Mesothelial cell of epicardium (in vitro differentiated cells): ENCODE results near the gene RGS17. TPM values are rescaled to one million over a fixed set of nuclear protein-coding genes. Genes with fewer than 3 reads are reported as not detected.

Experiments used
- DNase-seq, 2 experiments: peaks; one replicate each; pipeline ENCODE4 v3.0.0; 2021; ENCODE audit warnings: low spot score in 2 of 2; ENCODE audit not compliant: unreplicated experiment in 2 of 2
- H3K27ac Mint-ChIP-seq: 2 replicates; pipeline ENCODE4 v1.8.0; 2021; ENCODE audit warnings: mixed read lengths
- H3K27me3 Mint-ChIP-seq: 2 replicates; pipeline ENCODE4 v1.8.0; 2021; ENCODE audit warnings: low read depth, mixed read lengths
- H3K36me3 Mint-ChIP-seq: 2 replicates; pipeline ENCODE4 v1.8.0; 2021; ENCODE audit warnings: mixed read lengths
- H3K4me1 Mint-ChIP-seq: 2 replicates; pipeline ENCODE4 v1.8.0; 2021; ENCODE audit warnings: mixed read lengths
- H3K4me3 Mint-ChIP-seq: 2 replicates; pipeline ENCODE4 v1.8.0; 2021; ENCODE audit warnings: mild to moderate bottlenecking, moderate library complexity, mixed read lengths
- H3K9me3 Mint-ChIP-seq: 2 replicates; pipeline ENCODE4 v1.8.0; 2021; ENCODE audit warnings: mixed read lengths
- CTCF ChIP-seq: fragments of 200-600 bp; sonication (generic); IDR thresholded peaks from one replicate; pipeline ENCODE4 v1.5.0; 2021; ENCODE audit warnings: antibody characterized with exemption; ENCODE audit not compliant: unreplicated experiment
- total RNA-seq: library from RNA; stranded (reverse); gene quantifications from 3 replicates; pipeline ENCODE4 v1.2.1, GENCODE V29; 2021

The RGS17 gene
- total RNA-seq, 1 donor from 2014 or later = 1.3 TPM

GRCh38 chr6:153016846-153017245, 114.2 kb downstream of the RGS17 start:
- no peaks in the 10 kb centered on the region for H3K36me3 Mint-ChIP-seq
- H3K9me3 Mint-ChIP-seq = peaks cover 4% of the 10 kb centered on the region
- no peak for DNase-seq
- no peak overlapping the region for H3K27ac Mint-ChIP-seq
- no peak overlapping the region for H3K4me3 Mint-ChIP-seq
- TF ChIP-seq CTCF = no peak
- peaks cover 10% of the 10 kb centered on the region for H3K4me1 Mint-ChIP-seq
- peaks cover 3% of the 10 kb centered on the region for H3K27me3 Mint-ChIP-seq

DNA sequence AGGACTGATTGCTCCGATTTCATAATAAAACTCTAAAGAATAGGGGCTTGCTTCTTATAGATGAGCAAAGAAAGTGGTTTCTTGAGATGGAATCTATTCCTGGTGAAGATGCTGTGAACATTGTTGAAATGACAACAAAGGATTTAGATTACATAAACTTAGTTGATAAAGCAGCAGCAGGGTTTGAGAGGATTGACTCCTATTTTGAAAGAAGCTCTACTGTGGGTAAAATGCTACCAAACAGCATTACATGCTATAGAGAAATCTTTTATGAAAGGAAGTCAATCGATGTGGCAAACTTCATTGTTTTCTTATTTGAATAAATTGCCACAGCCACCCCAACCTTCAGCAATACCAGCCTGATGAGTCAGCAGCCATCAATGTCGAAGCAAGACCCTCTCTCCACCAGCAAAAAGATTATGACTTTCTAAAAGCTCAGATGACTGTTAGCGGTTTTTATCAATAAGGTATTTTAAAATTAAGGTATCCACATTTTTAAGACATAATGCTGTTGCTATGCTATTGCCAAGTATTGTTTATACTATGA, 115.9 kb downstream of the RGS17 start:
- H3K27me3 Mint-ChIP-seq = peaks cover 3% of the 10 kb centered on the region
- H3K9me3 Mint-ChIP-seq = peaks cover 4% of the 10 kb centered on the region
- TF ChIP-seq CTCF = no peak
- H3K36me3 Mint-ChIP-seq = no peaks in the 10 kb centered on the region
- no peak overlapping the region for H3K27ac Mint-ChIP-seq
- no peak overlapping the region for H3K4me3 Mint-ChIP-seq
- peaks cover 7% of the 10 kb centered on the region for H3K4me1 Mint-ChIP-seq
- DNase-seq = no peak

DNA sequence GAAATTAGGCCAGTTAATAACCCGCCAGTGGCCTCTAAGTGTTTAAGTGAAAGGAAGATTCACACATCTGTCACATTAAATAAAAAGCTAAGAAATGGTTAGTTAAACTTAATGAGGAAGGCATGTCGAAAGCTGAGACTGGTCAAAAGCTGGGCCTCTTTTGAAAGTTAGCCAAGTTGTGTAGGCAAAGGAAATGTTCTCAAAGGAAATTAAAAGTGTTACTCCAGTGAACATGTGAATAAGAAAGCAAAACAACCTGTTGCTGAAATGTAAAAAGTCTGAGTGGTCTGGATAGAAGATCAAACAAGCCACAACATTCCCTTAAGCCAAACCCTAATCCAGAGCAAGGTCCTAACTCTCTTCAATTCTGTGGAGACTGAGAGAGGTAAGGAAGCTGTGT, 117.6 kb downstream of the RGS17 start:
- H3K4me3 Mint-ChIP-seq = no peak overlapping the region
- peaks cover 3% of the 10 kb centered on the region for H3K27me3 Mint-ChIP-seq
- TF ChIP-seq CTCF = no peak
- H3K27ac Mint-ChIP-seq = no peak overlapping the region
- H3K9me3 Mint-ChIP-seq = no peaks in the 10 kb centered on the region
- no peaks in the 10 kb centered on the region for H3K36me3 Mint-ChIP-seq
- DNase-seq = no peak
- H3K4me1 Mint-ChIP-seq = peaks cover 7% of the 10 kb centered on the region

DNA sequence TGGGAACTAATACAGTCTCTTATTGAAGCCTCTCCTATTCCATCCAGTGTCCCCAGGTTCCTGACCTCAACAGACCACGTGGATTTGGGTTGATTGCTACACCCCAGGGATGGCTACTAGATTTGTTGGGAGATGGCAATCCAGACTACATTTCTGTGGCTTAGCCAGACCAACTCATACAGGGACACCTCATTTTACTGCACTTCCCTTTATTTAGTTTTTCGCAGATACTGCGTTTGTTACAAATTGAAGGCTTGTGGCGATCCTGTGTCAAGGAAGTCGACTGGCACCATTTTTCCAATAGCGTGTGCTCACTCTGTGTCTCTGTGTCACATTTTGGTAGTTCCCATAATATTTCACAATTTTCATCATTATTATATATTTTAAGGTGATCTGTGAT, 118.2 kb downstream of the RGS17 start:
- Mint-ChIP-seq H3K36me3 (no peaks in the 10 kb centered on the region), H3K4me3 (no peak overlapping the region), H3K27me3 (peaks cover 3% of the 10 kb centered on the region), H3K9me3 (no peaks in the 10 kb centered on the region), H3K4me1 (peaks cover 7% of the 10 kb centered on the region), H3K27ac (peak overlapping the region; percentile 39)
- no peak for DNase-seq
- TF ChIP-seq CTCF = no peak

- no peaks in the 10 kb centered on the region for H3K9me3 Mint-ChIP-seq
- peak overlapping the region; percentile 98 for H3K27ac Mint-ChIP-seq
- DNase-seq = no peak
- H3K27me3 Mint-ChIP-seq = no peaks in the 10 kb centered on the region
- peak overlapping the region; percentile 98 for H3K4me3 Mint-ChIP-seq
- H3K36me3 Mint-ChIP-seq = no peaks in the 10 kb centered on the region
- H3K4me1 Mint-ChIP-seq = peaks cover 24% of the 10 kb centered on the region
- TF ChIP-seq CTCF = no peak
Observed at GRCh38 chr6:153003366-153003690, 127.8 kb downstream of the RGS17 start.
